HEK293 (cell line): ENCODE measurements around the gene ABHD16B.

ENCODE experiments used
- CTCF ChIA-PET: fragments of 350-600 bp; formaldehyde crosslinking; extraction: SDS; loops from one replicate; lab custom pipeline; 2021; ENCODE audit warnings: antibody characterized with exemption; lab: Yijun Ruan, JAX
- POLR2A ChIA-PET: fragments of 300-600 bp; formaldehyde crosslinking; extraction: SDS; loops from one replicate; lab custom pipeline; 2020; ENCODE audit warnings: antibody characterized with exemption, inconsistent platforms; lab: Yijun Ruan, JAX
- H3K27ac ChIP-seq: fragments of 200-500 bp; sonication (Bioruptor generic); 2 replicates; pipeline ENCODE4 v1.5.1; 2014; ENCODE audit warnings: low read depth, low read length, control low read depth, inconsistent platforms; ENCODE audit errors: extremely low read depth
- H3K36me3 ChIP-seq, 2 experiments: fragments of 200-500 bp in 1 of 2; sonication (Bioruptor generic) in 1 of 2; 1 replicate in 1 of 2; 2 replicates in 1 of 2; pipeline ENCODE4 v1.5.1; 2014 to 2017; ENCODE audit warnings: inconsistent platforms in 2 of 2, low read length in 2 of 2; ENCODE audit not compliant: control insufficient read depth in 2 of 2, insufficient read depth in 1 of 2
- H3K4me1 ChIP-seq: fragments of 200-500 bp; sonication (Bioruptor generic); 2 replicates; pipeline ENCODE4 v1.5.1; 2014; ENCODE audit warnings: mild to moderate bottlenecking, low read length, inconsistent platforms; ENCODE audit not compliant: control insufficient read depth, insufficient read depth
- H3K4me3 ChIP-seq: 2 replicates; pipeline ENCODE4 v1.5.1; 2011; ENCODE audit warnings: low read depth, mild to moderate bottlenecking, control low read depth, low read length, moderate library complexity
- H3K9me3 ChIP-seq: fragments of 200-500 bp; sonication (Bioruptor generic); 2 replicates; pipeline ENCODE4 v1.5.1; 2014; ENCODE audit warnings: low read depth, low read length, inconsistent platforms; ENCODE audit not compliant: control insufficient read depth, insufficient read depth
- GFI1B ChIP-seq: fragments of 450-650 bp; formaldehyde crosslinking; IDR thresholded peaks from 2 replicates; pipeline ENCODE4 v1.5.1; 2016; ENCODE audit warnings: missing biosample characterization, missing genetic modification characterization
- GLIS2 ChIP-seq: fragments of 450-650 bp; formaldehyde crosslinking; IDR thresholded peaks from 2 replicates; pipeline ENCODE4 v1.5.1; 2016; ENCODE audit warnings: missing biosample characterization, missing genetic modification characterization
- HOXD13 ChIP-seq: sonication (generic); formaldehyde crosslinking; IDR thresholded peaks from 2 replicates; pipeline ENCODE4 v1.8.0; 2022; ENCODE audit warnings: missing genetic modification reagents, borderline replicate concordance
- KLF10 ChIP-seq: fragments of 450-650 bp; IDR thresholded peaks from 2 replicates; pipeline ENCODE4 v1.5.1; 2018; ENCODE audit warnings: missing biosample characterization, mild to moderate bottlenecking, missing genetic modification characterization
- KLF8 ChIP-seq: fragments of 450-650 bp; formaldehyde crosslinking; IDR thresholded peaks from 2 replicates; pipeline ENCODE4 v1.5.1; 2016; ENCODE audit warnings: missing biosample characterization, missing genetic modification characterization
- OSR2 ChIP-seq: fragments of 450-650 bp; formaldehyde crosslinking; IDR thresholded peaks from 2 replicates; pipeline ENCODE4 v1.5.1; 2016; ENCODE audit warnings: missing biosample characterization, missing genetic modification characterization
- OVOL3 ChIP-seq: fragments of 450-650 bp; formaldehyde crosslinking; IDR thresholded peaks from 2 replicates; pipeline ENCODE4 v1.5.1; 2016; ENCODE audit warnings: missing biosample characterization, missing genetic modification characterization
- REPIN1 ChIP-seq: fragments of 450-650 bp; formaldehyde crosslinking; IDR thresholded peaks from 2 replicates; pipeline ENCODE4 v1.5.1; 2017; ENCODE audit warnings: missing biosample characterization, missing genetic modification characterization, low read depth
- SP2 ChIP-seq: fragments of 450-650 bp; formaldehyde crosslinking; IDR thresholded peaks from 2 replicates; pipeline ENCODE4 v1.5.1; 2016; ENCODE audit warnings: missing biosample characterization, missing genetic modification characterization
- SP3 ChIP-seq: fragments of 450-650 bp; formaldehyde crosslinking; IDR thresholded peaks from 2 replicates; pipeline ENCODE4 v1.5.1; 2016; ENCODE audit warnings: missing biosample characterization, missing genetic modification characterization
- ZBTB44 ChIP-seq: fragments of 450-650 bp; IDR thresholded peaks from 2 replicates; pipeline ENCODE4 v1.5.1; 2018; ENCODE audit warnings: missing biosample characterization, mild to moderate bottlenecking, missing genetic modification characterization
- ZBTB7A ChIP-seq: fragments of 450-650 bp; formaldehyde crosslinking; IDR thresholded peaks from 2 replicates; pipeline ENCODE4 v1.5.1; 2016; ENCODE audit warnings: low read depth, missing biosample characterization, missing genetic modification characterization
- ZNF157 ChIP-seq: fragments of 450-650 bp; formaldehyde crosslinking; IDR thresholded peaks from 2 replicates; pipeline ENCODE4 v1.5.1; 2016; ENCODE audit warnings: missing biosample characterization, missing genetic modification characterization
- ZNF16 ChIP-seq: fragments of 450-650 bp; formaldehyde crosslinking; IDR thresholded peaks from 2 replicates; pipeline ENCODE4 v1.5.1; 2016; ENCODE audit warnings: low read depth, missing biosample characterization, missing genetic modification characterization
- ZNF202 ChIP-seq: fragments of 450-650 bp; formaldehyde crosslinking; IDR thresholded peaks from 2 replicates; pipeline ENCODE4 v1.5.1; 2016; ENCODE audit warnings: missing biosample characterization, missing genetic modification characterization, borderline replicate concordance
- ZNF335 ChIP-seq: fragments of 450-650 bp; formaldehyde crosslinking; conservative IDR thresholded peaks from 2 replicates; pipeline ENCODE4 v1.5.1; 2016; ENCODE audit warnings: missing biosample characterization, missing genetic modification characterization
- ZNF600 ChIP-seq: fragments of 450-650 bp; formaldehyde crosslinking; IDR thresholded peaks from 2 replicates; pipeline ENCODE4 v1.5.1; 2016; ENCODE audit warnings: missing biosample characterization, missing genetic modification characterization
- ZNF707 ChIP-seq: fragments of 450-650 bp; formaldehyde crosslinking; IDR thresholded peaks from 2 replicates; pipeline ENCODE4 v1.5.1; 2016; ENCODE audit warnings: missing biosample characterization, missing genetic modification characterization
- TF ChIP-seq, protein P1 (sequence below): fragments of 450-650 bp; formaldehyde crosslinking; IDR thresholded peaks from 2 replicates; pipeline ENCODE4 v1.5.1; 2016; ENCODE audit warnings: missing biosample characterization, missing genetic modification characterization
- TF ChIP-seq, protein P2 (sequence below): fragments of 450-650 bp; formaldehyde crosslinking; IDR thresholded peaks from 2 replicates; pipeline ENCODE4 v1.5.1; 2016; ENCODE audit warnings: missing biosample characterization, missing genetic modification characterization
- TF ChIP-seq, protein P3 (sequence below): fragments of 450-650 bp; formaldehyde crosslinking; IDR thresholded peaks from 2 replicates; pipeline ENCODE4 v1.5.1; 2016; ENCODE audit warnings: missing biosample characterization, missing genetic modification characterization
- TF ChIP-seq, protein P4 (sequence below): fragments of 450-650 bp; formaldehyde crosslinking; IDR thresholded peaks from 2 replicates; pipeline ENCODE4 v1.5.1; 2016; ENCODE audit warnings: missing biosample characterization, missing genetic modification characterization

ABHD16B gene

DNA sequence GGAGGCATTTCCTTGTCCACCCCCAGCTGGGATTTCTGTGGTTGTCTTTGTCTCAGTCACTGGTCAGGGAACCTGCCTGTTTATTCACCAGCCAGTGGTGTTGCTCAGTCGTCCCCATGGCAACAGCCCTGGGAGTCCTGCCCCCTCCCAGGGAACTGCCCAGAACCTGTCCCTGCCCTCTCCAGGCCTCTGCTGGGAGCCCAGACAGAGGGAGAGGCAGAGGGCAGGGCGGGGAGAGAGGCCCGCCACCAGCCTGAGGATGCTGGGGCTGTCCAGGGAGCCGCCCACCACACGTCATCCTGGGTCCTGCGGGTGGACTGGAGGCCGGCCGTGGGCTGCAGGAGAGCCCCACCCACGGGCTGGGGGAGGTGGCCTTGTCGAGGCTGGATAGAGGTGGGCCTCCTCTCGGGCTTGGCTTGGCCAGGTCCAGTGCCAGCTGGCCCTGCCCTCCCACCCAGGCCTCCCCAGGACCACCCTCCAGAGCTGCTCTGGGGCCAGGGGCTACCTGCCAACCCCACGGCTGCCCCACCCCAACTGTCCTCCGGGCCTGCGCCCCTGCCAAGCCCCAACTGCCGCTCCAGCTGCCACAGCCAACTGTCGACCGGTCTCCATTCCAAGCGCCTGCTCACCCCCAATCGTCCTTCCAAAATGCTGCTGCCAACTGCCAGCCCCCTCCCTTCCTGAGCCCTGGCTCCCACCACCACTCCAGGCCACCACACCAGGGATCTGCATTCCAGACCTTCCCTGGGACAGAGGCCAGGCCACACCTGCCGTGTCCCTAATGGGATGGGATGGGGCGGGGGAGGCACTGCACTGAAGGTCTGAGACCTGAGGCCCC lies 26.1 kb upstream of the ABHD16B start (continued):
- TF ChIP-seq SP3 (tag by site-specific recombination), result peak; percentile 66
- no peak for TF ChIP-seq ZNF335 (tag by site-specific recombination)
- no peak for TF ChIP-seq HOXD13 (CRISPR knock-in tag)
- no peak for TF ChIP-seq ZNF157 (tag by site-specific recombination)
- TF ChIP-seq REPIN1, result no peak
- TF ChIP-seq, protein P1, sequence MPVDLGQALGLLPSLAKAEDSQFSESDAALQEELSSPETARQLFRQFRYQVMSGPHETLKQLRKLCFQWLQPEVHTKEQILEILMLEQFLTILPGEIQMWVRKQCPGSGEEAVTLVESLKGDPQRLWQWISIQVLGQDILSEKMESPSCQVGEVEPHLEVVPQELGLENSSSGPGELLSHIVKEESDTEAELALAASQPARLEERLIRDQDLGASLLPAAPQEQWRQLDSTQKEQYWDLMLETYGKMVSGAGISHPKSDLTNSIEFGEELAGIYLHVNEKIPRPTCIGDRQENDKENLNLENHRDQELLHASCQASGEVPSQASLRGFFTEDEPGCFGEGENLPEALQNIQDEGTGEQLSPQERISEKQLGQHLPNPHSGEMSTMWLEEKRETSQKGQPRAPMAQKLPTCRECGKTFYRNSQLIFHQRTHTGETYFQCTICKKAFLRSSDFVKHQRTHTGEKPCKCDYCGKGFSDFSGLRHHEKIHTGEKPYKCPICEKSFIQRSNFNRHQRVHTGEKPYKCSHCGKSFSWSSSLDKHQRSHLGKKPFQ (tag by site-specific recombination), result no peak
- TF ChIP-seq ZNF202 (tag by site-specific recombination), result no peak
- no peak for TF ChIP-seq OSR2 (tag by site-specific recombination)
- TF ChIP-seq, protein P2, sequence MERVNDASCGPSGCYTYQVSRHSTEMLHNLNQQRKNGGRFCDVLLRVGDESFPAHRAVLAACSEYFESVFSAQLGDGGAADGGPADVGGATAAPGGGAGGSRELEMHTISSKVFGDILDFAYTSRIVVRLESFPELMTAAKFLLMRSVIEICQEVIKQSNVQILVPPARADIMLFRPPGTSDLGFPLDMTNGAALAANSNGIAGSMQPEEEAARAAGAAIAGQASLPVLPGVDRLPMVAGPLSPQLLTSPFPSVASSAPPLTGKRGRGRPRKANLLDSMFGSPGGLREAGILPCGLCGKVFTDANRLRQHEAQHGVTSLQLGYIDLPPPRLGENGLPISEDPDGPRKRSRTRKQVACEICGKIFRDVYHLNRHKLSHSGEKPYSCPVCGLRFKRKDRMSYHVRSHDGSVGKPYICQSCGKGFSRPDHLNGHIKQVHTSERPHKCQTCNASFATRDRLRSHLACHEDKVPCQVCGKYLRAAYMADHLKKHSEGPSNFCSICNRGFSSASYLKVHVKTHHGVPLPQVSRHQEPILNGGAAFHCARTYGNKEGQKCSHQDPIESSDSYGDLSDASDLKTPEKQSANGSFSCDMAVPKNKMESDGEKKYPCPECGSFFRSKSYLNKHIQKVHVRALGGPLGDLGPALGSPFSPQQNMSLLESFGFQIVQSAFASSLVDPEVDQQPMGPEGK (tag by site-specific recombination), result 0 out of 2 replicates have a peak, but pooled peaks have one; percentile 52

DNA sequence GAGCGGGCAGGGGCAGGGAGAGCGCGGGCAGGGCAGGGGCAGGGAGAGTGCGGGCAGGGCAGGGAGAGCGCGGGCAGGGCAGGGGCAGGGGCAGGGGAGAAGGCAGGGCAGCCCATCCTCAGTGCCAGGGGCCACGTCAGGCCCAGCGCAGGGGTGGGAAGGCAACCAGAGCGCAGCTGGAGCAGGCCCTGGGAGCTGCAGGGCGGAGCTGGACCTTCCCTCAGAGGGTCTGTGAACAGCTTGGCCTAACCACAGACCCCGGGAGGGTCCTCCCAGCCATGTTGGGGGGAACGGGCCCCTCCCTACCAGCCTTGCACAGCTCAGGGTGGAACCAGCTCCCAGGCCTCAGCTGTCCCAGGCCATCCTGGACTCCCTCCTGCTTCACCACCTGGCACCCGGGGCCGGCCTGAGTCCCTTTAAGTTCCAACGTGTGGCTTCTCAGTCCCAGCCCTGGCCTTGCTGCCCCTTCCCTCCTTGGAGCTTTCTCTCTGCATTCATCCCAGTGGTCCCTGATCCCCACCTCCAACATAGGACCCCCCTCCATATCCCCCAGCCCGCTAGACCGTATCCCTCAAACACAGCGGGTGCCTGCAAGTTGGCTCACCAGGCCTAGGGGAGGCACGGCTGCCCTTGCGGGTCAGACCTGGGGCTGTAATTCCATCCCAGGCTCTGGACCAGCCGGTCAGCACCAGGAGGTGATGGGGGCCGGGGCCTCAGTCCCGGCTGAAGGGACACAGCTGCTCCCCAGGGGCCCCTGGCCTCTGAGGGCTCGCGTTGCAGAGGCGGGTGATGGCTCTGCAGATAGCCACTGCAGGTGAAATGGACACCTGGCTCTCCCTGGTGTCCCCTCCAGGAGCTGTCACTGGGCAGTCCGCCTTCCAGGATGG lies 24.6 kb upstream of the ABHD16B start:
- Histone ChIP-seq H3K27ac (no peak overlapping the region), H3K4me3 (no peak overlapping the region), H3K36me3 (no peaks in the 10 kb centered on the region), H3K4me1 (no peaks in the 10 kb centered on the region), H3K9me3 (no peaks in the 10 kb centered on the region)
- POLR2A ChIA-PET, result no interaction called here
- no peak for TF ChIP-seq ZBTB44
- TF ChIP-seq, protein P3, sequence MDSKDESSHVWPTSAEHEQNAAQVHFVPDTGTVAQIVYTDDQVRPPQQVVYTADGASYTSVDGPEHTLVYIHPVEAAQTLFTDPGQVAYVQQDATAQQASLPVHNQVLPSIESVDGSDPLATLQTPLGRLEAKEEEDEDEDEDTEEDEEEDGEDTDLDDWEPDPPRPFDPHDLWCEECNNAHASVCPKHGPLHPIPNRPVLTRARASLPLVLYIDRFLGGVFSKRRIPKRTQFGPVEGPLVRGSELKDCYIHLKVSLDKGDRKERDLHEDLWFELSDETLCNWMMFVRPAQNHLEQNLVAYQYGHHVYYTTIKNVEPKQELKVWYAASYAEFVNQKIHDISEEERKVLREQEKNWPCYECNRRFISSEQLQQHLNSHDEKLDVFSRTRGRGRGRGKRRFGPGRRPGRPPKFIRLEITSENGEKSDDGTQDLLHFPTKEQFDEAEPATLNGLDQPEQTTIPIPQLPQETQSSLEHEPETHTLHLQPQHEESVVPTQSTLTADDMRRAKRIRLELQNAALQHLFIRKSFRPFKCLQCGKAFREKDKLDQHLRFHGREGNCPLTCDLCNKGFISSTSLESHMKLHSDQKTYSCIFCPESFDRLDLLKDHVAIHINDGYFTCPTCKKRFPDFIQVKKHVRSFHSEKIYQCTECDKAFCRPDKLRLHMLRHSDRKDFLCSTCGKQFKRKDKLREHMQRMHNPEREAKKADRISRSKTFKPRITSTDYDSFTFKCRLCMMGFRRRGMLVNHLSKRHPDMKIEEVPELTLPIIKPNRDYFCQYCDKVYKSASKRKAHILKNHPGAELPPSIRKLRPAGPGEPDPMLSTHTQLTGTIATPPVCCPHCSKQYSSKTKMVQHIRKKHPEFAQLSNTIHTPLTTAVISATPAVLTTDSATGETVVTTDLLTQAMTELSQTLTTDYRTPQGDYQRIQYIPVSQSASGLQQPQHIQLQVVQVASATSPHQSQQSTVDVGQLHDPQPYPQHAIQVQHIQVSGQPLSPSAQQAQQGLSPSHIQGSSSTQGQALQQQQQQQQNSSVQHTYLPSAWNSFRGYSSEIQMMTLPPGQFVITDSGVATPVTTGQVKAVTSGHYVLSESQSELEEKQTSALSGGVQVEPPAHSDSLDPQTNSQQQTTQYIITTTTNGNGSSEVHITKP (tag by site-specific recombination), result no peak
- TF ChIP-seq SP2 (tag by site-specific recombination), result peak; percentile 17; the same call in 1 of the 2 replicates
- no peak for TF ChIP-seq ZNF707 (tag by site-specific recombination)
- peak; percentile 52; the same call in 1 of the 2 replicates for TF ChIP-seq ZBTB7A (tag by site-specific recombination)
- no peak for TF ChIP-seq KLF10 (tag by site-specific recombination)
- TF ChIP-seq ZNF16 (tag by site-specific recombination), result no peak
- TF ChIP-seq OVOL3 (tag by site-specific recombination), result no peak
- TF ChIP-seq GLIS2, result peak; percentile 21
- TF ChIP-seq KLF8 (tag by site-specific recombination), result no peak
- peak; percentile 86; the same call in 1 of the 2 replicates for TF ChIP-seq ZNF600
- TF ChIP-seq, protein P4, sequence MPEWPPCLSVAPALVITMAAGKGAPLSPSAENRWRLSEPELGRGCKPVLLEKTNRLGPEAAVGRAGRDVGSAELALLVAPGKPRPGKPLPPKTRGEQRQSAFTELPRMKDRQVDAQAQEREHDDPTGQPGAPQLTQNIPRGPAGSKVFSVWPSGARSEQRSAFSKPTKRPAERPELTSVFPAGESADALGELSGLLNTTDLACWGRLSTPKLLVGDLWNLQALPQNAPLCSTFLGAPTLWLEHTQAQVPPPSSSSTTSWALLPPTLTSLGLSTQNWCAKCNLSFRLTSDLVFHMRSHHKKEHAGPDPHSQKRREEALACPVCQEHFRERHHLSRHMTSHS (tag by site-specific recombination), result no peak
- no peak for TF ChIP-seq HOXD13 (CRISPR knock-in tag)
- no peak for TF ChIP-seq GFI1B (tag by site-specific recombination)
- CTCF ChIA-PET, result no interaction called here
